ENCODE measurements around the gene PPP2R2D. TPM values are rescaled to one million over a fixed set of nuclear protein-coding genes. Genes with fewer than 3 reads are reported as not detected.

The PPP2R2D gene
- polyA plus RNA-seq, 4 donors: 38.5 to 53.4 (median 41.8) TPM

- no peak for DNase-seq (ENCODE audit: low read depth in 4 of 4, low spot score in 2 of 4)
These were observed 90.9 kb downstream of the PPP2R2D start for GRCh38 chr10:131991726-131992125.

GRCh38 chr10:131993275-131993674, 92.5 kb downstream of the PPP2R2D start:
- no peak for DNase-seq (ENCODE audit: low read depth in 4 of 4, low spot score in 2 of 4)

GRCh38 chr10:131994435-131994834, 93.6 kb downstream of the PPP2R2D start:
- no peak for DNase-seq (ENCODE audit: low read depth in 4 of 4, low spot score in 2 of 4)

- DNase-seq (ENCODE audit: low read depth in 4 of 4, low spot score in 2 of 4): no peak
These were observed 95.9 kb downstream of the PPP2R2D start for GRCh38 chr10:131996466-131997365.

GRCh38 chr10:131997366-131998049, 96.7 kb downstream of the PPP2R2D start:
- DNase-seq (ENCODE audit: low read depth in 4 of 4, low spot score in 2 of 4): no peak

GRCh38 chr10:131998050-131998844, 97.4 kb downstream of the PPP2R2D start:
- DNase-seq (ENCODE audit: low read depth in 4 of 4, low spot score in 2 of 4): no peak

- DNase-seq (ENCODE audit: low read depth in 4 of 4, low spot score in 2 of 4): no peak
These were observed 98.3 kb downstream of the PPP2R2D start for GRCh38 chr10:131998845-131999681.

- no peak for DNase-seq (ENCODE audit: low read depth in 4 of 4, low spot score in 2 of 4)
These were observed 100.6 kb downstream of the PPP2R2D start for GRCh38 chr10:132001238-132001972.

GRCh38 chr10:132002004-132002403, 101.2 kb downstream of the PPP2R2D start:
- no peak for DNase-seq (ENCODE audit: low read depth in 4 of 4, low spot score in 2 of 4)

- DNase-seq (ENCODE audit: low read depth in 4 of 4, low spot score in 2 of 4): no peak
These were observed 102.6 kb downstream of the PPP2R2D start for GRCh38 chr10:132003282-132003924.

- no peak for DNase-seq (ENCODE audit: low read depth in 4 of 4, low spot score in 2 of 4)
These were observed 103.2 kb downstream of the PPP2R2D start for GRCh38 chr10:132004052-132004451.

- DNase-seq (ENCODE audit: low read depth in 4 of 4, low spot score in 2 of 4): no peak
These were observed 104.3 kb downstream of the PPP2R2D start for GRCh38 chr10:132005147-132005546.

GRCh38 chr10:132006966-132007365, 106.2 kb downstream of the PPP2R2D start:
- no peak for DNase-seq (ENCODE audit: low read depth in 4 of 4, low spot score in 2 of 4)

- DNase-seq (ENCODE audit: low read depth in 4 of 4, low spot score in 2 of 4): no peak
These were observed 106.9 kb downstream of the PPP2R2D start for GRCh38 chr10:132007681-132008080.

Other genes with a start within 250 kb of the PPP2R2D start
- gene BNIP3, start 80.9 kb downstream of the PPP2R2D start, polyA plus RNA-seq (ENCODE audit: insufficient read length in 4 of 4): 10 to 100 TPM; 67.2 to 86.7 (median 75.9) TPM
- gene JAKMIP3, start 164.9 kb downstream of the PPP2R2D start, polyA plus RNA-seq (ENCODE audit: insufficient read length in 4 of 4): under 1 TPM; 0.17 to 0.30 (median 0.22) TPM